NCI-H2196 (cell line): ENCODE measurements around the gene CNEP1R1.

ENCODE experiments used
- DNase-seq: peaks from one replicate; lab custom pipeline; 2025; ENCODE audit not compliant: unreplicated experiment; lab: John Stamatoyannopoulos, UW

CNEP1R1 gene

DNA sequence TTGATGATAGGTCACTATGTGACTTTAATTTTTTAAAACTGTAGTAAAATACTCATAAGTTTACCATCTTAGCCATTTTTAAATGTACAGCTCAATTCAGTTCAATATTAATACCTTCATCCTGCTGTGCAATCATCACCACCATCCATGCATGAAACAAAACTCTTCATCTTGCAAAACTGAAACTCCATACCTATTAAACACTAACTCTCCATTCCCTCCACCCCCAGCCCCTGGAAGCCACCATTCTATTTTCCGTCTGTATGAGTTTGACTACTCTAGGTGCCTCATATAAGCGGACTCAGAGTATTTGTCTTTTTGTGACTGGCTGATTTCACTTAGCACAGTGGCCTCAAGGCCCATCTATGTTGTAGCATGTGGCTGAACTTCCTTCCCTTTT is 9.4 kb upstream of the CNEP1R1 start:
- DNase-seq = no peak

DNA sequence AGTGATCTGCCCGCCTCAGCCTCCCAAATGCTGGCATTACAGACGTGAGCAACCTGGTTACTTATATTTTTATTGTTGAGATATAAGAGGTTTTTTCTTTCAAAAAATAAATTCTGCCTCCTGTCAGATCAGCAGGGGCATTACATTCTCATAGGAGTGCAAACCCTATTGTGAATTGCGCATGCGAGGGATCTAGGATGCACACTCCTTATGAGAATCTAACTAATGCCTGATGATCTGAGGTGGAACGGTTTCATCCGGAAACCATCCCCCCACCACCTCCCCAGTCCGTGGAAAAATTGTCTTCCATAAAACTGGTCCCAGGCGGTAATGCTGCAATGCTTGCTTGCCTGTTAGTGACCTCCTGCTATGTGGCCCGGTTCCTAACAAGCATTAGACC is 7.5 kb upstream of the CNEP1R1 start:
- no peak for DNase-seq

DNA sequence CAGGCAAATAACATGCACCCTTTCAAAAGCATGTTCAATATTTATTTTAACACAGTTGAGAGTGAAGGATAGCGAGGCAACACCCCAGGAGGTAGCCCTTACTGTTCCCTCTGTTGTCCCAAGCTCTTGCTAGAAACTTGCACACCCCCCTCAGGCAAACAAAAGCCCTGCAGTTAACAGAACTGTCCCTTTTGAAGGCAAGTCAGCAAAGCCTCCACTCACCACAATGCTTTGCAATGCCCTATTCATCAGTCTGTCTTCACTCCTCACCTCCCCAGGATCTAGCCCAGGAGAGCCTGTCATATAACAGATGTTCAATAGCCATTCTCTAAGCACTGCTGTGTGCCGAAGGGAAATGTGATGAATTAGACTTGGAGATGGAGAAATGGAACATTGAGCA is 3.5 kb upstream of the CNEP1R1 start:
- DNase-seq = no peak

DNA sequence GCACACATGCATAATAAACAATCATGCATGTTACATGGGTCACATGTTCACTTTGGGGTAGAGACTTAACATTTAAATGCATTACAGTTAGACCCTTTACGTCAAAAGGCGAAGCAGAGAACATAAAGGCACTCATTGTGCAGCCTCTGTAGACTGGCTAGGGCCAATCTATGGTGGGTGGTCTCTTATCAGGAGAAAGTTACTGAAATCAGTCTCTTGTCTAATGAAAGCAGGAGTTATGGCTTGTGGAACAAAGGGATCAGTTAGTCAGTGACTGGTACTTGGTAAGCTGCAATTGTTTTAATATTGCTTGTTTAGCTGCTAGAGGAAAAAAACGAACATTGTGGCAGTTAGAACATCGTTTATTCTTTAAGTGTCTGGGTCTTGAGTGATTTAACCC is 1.4 kb upstream of the CNEP1R1 start:
- DNase-seq = no peak

DNA sequence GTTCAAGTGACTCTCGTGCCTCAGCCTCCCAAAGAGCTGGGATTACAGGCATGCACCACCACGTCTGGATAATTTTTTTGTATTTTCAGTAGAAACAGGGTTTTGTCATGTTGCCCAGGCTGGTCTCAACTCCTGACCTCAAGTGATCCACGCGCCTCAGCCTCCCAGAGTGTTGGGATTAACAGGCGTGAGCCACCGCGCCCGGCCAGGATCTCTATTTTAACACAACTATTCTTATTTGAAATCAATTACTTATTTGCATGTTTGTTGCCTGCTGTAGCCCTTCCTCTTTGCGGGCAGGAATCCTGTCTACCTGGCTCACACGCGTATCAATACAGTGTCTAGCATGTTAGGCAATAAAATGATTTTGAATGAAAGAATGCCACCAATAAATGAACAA is 818 bp upstream of the CNEP1R1 start:
- DNase-seq = no peak

DNA sequence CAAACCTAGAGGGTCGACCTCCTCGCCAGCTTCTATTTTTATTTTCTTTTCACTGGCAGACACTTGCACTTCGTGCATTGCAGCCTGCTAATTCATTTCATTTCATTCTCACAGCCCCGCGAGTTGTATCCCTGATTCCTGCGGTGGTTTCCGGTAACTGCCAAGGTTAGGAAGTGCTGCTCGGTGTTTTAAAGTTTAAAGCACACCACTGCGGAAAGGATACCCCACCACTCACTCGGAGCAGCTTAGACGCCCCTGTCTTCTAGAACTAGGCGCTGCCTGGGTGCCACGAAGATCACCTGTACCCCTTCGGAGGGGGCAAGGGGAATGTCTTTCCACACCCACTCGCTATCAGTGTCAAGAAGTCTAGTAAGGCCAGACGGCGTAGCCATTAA is 509 bp downstream of the CNEP1R1 start:
- no peak for DNase-seq

DNA sequence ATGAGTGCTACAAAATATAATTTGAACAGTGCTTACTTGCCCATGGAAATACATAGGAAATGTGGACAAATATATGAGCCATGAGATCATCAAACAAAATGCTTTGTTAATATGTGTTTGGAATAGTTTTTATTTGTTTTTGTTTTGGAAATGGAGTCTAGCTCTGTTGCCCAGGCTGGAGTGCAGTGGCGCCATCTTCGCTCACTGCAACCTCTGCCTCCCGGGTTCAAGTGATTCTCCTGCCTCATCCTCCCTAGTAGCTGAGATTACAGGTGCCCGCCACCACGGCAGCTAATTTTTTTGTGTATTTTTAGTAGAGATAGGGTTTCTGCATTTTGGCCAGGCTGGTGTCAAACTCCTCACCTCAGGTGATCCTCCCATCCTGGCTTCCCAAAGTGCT is 2.8 kb downstream of the CNEP1R1 start:
- DNase-seq = no peak

DNA sequence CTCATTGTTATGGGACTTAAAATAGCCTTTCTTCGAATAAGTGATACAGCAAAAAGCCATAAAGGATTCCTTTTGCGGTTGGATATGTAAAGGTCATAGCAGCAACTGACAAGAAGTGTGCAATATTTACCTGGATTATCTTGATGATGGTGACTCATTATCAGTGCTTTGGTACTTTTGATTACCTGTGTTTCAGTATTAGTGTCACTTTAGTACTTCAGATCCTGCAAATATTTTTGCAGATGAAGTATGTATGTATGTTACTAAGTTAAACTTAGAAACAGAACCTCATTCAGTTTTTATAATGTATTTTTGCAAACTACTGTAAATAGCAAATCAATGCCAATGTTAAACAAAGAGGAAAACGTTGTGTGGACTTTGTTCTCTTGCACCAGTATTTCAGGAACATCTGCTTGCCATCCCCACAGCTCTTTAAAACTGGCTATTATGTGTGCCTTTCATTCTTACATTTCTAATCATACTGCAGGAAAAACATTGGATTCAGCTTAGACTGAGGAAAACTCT is 10.5 kb downstream of the CNEP1R1 start:
- DNase-seq = no peak

DNA sequence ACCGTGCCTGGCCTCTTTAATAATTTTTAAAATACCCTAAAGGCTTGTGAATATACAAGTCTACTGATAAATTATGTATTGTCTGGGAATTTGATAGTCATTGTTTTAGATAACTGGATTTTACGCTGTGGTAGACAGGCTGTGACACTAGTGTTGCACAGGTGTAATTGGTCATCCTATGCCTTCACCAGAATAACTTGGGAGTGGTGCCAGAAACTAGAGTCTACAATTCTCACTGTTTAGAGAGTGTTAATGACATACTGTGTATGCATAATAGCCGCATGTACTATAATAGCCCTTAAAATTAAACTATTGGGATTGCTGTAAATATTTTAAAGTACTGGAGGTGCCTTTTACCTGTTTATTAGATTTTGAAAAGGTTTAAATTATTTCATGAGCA is 11.4 kb downstream of the CNEP1R1 start:
- no peak for DNase-seq

DNA sequence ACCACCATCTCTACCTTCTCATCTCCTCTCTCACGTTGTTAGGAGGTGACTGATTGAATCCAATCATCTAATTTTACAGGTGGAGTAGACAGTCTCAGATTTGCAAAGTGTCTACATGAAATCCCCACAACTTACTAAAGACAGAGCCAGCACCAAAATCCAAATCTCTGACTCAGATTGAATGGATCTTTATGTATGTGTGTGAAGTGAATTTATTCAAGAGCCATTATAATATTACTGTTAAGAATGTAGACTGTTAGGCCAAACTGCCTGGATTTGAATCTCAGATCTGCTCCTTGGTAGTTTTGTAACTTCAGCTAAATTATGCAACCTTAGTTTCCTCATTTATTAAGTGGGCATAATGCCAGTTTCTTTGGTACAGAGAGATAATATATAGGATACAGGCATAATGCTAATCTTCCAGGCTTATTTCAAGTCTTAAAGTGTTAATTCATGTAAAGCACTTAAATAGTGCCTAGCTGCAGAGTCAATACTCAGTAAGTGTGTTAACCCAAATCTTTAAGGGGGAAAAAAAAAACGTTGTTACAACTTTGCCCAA is 12.7 kb downstream of the CNEP1R1 start:
- no peak for DNase-seq

DNA sequence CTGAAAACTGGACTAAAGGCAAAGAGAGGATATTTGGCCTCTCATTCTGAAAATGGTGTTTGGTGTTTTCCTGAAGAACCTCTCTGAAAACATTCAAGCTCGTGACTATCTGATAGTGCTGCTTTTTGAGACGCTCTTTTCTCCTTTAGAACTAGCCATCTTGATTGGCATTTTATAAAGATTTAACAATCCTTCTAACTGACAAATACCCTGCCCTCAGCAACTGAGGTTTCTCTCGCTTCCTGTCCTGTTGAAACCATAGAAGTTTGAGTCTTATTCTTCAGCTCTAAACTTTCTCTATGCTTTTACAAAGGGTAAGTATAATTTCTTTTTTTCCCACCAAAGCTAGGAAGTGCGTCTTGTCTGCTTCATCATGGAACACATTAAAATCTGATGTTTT is 13.3 kb downstream of the CNEP1R1 start:
- no peak for DNase-seq

DNA sequence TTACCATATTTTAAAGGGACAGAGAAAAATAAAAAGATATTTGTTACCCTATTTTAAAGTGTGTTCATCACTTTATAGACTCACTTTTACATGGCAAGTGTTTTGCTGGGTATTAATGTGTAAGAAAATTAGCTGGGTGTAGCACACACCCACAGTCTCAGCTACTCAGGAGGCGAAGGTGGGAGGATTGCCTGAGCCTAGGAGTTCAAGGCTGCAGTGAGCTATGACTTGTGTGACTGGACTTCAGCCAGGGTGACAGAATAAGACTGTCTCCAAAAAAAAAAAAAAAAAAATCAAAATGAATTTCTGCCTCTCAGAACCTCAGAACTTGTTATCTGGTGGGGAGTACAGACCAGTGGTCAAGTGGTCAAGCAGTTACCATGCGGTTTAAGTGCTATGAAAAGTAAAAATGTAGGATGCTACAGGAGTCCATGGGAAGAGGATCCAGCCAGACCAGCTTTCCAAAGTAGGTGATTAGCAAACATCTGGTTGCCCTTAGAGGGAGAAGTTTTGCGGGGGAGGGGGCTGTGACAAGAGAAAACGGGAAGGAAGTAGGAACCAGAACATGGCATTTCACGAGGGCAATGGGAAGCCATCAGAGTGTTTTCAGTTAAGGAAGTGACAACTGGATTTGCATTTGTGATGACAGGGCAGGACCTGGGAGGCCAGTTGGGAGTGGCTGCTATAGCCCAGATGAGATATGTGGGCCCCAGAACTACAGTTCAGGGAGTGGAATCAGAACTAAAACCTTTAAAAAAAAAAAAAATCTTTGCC is 13.9 kb downstream of the CNEP1R1 start:
- no peak for DNase-seq

DNA sequence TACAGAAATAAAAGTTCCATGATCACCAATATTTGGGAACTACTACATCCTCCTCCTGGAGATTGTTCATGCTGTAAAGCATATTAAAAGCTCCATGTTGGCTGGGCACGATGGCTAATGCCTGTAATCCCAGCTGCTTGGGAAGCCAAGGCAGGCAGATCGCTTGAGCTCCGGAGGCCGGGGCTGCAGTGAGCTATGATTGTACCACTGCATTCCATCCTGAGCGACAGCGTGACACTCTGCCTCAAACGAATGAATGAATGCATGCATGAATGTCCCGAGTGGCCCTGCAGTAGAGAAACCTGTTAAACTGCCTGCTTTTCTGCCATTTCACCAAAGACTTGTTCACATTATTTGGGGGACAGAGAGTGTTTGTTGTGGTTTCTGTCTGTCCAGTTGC is 15.0 kb downstream of the CNEP1R1 start:
- DNase-seq = no peak

DNA sequence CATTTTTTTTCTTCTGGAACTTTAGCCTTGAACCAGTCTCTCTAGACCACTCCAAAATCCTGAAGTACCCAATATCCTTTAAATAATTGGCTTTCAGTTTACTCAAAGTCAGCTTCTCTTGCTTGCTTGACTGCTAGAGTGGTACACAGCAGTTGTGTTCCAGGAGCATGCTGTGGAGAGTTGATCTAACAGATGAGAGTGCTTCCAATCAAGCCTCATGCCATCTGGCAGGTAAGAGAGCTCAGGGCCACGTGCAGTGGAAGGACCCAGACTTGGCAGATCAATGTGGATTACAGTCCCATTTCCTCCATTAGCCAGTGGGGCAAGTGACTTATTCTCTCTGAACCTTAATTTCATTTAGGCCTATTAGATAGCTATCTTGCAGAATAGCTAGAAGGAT is 15.7 kb downstream of the CNEP1R1 start:
- DNase-seq = no peak

DNA sequence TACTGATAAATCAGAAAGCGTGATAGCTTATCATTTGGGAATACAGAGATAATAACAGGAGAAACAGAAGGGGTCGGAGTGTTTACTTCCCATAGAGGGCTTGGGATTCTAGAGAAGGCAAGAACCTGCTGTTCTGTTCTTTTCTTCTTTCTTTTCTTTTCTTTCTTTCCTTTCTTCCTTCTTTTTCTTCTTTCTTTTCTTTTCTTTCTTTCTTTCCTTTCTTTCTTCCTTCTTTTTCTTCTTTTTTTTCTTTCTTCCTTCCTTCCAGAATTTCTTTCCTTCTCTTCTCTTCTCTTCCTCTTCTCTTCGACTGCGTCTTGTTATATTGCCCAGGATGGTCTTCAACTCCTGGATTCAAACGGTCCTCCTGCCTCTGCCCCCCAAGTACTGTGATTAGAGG is 18.3 kb downstream of the CNEP1R1 start:
- DNase-seq = no peak

DNA sequence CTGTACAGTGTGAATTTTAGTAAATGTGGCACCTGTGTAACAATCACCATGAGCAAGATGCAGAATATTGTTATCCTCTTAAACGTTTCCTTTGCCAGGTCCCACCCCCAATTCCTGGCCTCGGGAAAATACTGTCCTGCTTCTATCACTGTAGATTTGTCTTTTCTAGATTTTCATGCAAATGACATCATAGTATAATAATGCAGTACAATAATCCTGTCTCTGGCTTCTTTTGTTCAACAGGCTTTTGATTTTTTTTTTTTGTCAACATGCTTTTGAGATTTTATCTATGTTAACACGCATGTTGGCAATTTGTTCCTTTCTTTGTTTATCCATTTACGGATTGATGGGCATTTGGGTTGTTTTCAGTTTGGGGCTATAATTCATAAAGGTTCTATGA is 20.4 kb downstream of the CNEP1R1 start:
- no peak for DNase-seq

DNA sequence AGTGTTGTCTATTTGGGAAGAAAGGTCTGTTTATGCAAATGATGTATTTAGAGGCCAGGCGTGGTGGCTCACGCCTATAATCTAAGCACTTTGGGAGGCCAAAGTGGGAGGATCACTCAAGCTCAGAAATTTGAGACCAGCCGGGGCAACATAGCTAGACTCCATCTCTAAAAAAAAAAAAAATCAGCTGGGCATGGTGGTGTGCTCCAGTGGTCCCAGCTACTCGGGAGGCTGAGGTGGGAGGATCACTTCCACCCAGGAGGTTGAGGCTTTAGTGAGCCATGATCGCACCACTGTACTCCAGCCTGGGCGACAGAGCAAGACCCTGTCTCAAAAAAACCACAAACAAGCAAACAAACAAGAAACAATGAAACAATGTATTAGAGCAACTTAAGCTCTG is 21.8 kb downstream of the CNEP1R1 start:
- DNase-seq = no peak

DNA sequence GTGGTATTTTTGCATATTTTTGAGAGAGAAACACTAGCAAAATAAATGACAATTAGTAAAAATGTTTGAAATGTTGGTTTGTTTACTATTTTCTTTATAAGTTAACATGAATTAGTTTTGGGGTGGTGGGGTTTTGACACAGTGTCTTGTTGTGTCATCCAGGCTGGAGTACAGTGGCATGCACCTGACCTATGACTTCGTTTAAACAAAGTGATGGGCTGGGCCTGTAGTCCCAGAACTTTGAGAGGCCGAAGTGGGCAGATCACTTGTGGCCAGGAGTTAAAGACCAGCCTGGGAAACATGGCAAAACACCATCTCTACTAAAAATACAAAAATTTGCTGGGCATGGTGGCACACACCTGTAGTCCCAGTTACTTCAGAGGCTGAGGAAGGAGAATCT is 22.8 kb downstream of the CNEP1R1 start:
- DNase-seq = no peak

DNA sequence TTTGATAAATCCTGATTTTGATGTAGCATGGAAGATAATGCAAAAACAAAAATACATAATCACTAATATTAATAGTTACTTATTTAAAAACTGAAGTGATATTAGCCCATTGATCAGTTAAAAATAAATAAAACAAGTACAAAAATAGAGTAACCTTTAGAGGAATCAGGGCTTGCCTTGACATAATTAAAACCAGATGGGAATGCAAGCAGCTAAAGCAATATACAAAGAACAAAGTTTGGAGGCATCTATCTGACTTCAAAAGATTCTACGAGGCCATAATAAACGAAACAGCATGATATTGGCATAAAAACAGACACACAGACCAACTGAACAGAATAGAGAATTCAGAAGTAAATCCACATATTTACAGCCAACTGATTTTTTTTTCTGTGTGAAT is 25.8 kb downstream of the CNEP1R1 start:
- DNase-seq = no peak

DNA sequence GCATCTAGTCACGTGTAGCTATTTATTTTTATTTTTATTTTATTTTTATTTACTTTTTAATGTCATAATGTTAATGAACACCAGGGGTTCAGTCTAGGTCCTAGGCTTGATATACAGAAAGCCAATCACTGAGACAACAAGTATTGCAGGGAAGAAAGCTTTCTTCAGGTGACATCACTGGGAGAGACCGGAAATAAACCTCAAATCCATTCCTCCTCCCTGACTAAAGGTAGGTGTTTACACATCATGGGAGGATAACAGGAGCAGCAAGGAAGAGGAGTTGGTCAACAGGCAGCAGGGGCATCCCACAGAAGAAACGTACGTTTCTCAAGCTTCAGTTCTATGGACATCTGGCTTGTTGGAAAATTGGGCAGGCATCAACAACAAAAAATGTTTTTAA is 31.2 kb downstream of the CNEP1R1 start:
- DNase-seq = no peak

DNA sequence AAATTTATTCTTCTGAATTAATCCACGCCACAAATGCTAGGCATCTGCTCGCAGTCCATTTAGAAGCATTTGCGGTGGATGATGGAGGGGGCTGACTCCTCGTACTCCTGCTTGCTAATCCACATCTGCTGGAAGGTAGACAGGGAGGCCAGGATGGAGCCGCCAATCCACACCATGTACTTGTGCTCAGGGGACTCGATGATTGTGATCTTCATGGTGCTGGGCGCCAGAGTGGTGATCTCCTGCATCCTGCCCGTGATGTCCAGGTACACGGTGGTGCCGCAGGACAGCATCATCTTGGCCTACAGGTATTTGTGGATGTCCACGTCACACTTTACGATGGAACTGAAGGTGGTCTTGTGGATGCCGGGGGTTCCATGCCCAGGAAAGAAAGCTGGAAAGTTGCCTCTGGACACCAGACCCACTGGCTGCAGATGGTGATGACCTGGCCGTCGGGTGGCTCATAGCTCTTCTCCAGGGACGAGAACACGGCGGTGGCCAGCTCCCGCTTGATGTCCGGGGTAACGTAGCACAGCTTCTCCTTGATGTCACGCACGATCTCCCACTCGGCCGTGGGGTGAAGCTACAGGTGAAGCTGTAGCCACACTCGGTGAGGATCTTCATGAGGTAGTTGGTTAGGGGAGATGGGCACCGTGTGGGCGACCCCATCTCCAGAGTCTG is 33.2 kb downstream of the CNEP1R1 start:
- no peak for DNase-seq

DNA sequence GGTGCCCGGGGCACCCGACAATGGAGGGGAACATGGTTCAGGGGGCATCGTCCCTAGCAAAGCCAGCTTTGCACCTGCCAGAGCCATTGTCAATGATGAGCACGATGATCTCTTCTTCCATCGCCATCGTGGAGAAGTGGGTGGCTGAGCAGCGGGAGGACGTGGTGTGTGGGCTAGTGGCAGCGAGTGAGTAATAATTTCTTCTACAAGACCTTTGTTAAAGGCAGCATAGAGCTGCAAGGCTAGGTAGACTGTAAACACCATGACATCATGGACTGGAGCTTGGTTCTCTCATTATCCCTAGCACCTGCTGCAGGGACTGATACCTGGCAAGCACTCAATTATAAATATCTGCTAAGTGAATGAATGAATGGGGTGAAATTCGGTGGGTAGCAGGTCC is 34.1 kb downstream of the CNEP1R1 start:
- no peak for DNase-seq
